NOMO-1 treated with DMSO at 0.1 percent for 48 hours (cell line): ENCODE measurements around the gene FOXA2.

ENCODE experiments used
- DNase-seq: peaks from one replicate; lab custom pipeline; 2025; ENCODE audit not compliant: unreplicated experiment; lab: John Stamatoyannopoulos, UW

Gene FOXA2

GRCh38 chr20:22584922-22585785 lies 782 bp upstream of the FOXA2 start:
- no peak for DNase-seq

- DNase-seq: no peak
Measured at GRCh38 chr20:22583773-22584521, 425 bp downstream of the FOXA2 start.

- DNase-seq: no peak
Measured at GRCh38 chr20:22582964-22583772, 1.2 kb downstream of the FOXA2 start.

GRCh38 chr20:22582386-22582963 lies 1.9 kb downstream of the FOXA2 start:
- DNase-seq: no peak

GRCh38 chr20:22581437-22582385 lies 2.7 kb downstream of the FOXA2 start:
- DNase-seq: no peak

GRCh38 chr20:22579711-22580697 lies 4.4 kb downstream of the FOXA2 start:
- DNase-seq: no peak

- no peak for DNase-seq
Measured at GRCh38 chr20:22579119-22579427, 5.3 kb downstream of the FOXA2 start.

GRCh38 chr20:22578221-22579118 lies 5.9 kb downstream of the FOXA2 start:
- no peak for DNase-seq

- DNase-seq: no peak
Measured at GRCh38 chr20:22577515-22578220, 6.7 kb downstream of the FOXA2 start.

- DNase-seq: no peak
Measured at GRCh38 chr20:22576733-22577514, 7.4 kb downstream of the FOXA2 start.

- no peak for DNase-seq
Measured at GRCh38 chr20:22576273-22576672, 8.1 kb downstream of the FOXA2 start.

- no peak for DNase-seq
Measured at GRCh38 chr20:22575737-22576136, 8.6 kb downstream of the FOXA2 start.

GRCh38 chr20:22575087-22575721 lies 9.2 kb downstream of the FOXA2 start:
- DNase-seq: no peak

- DNase-seq: no peak
Measured at GRCh38 chr20:22574545-22575086, 9.8 kb downstream of the FOXA2 start.

- no peak for DNase-seq
Measured at GRCh38 chr20:22572491-22572890, 11.9 kb downstream of the FOXA2 start.

GRCh38 chr20:22572023-22572422 lies 12.3 kb downstream of the FOXA2 start:
- DNase-seq: no peak
